ENCODE measurements around the gene CYLC2.

CYLC2 gene

GRCh38 chr9:102995033-102995432 lies at the start of gene CYLC2:
Gene CYLC2 (plus strand): TSS chr9:102995333. CDS start chr9:102995381, 48 bp downstream.
- DNase-seq (ENCODE audit: insufficient read length, low spot score) (no peak), FAIRE-seq (no peak)

DNA sequence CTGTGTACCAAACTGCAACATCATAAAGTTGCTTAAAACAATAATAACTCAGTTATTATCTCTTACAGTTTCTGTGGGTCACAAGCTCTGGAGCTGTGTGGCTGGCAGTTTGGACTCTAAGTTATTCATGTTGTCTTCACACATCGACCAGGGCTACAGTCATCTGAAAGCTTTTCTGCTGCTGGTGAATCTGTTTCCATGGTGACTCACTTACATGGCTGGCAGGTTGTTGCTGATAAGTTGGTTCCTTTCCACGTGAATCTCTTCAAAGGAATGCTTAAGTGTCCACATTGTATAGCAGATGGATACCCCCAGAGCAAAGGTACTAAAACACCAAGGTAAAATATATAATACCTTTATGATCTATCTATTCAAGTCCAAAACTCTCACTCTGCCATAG lies 44.8 kb upstream of the CYLC2 start:
- no peak for FAIRE-seq
- no peak for DNase-seq (ENCODE audit: insufficient read length, low spot score)

- no peak for DNase-seq (ENCODE audit: insufficient read length, low spot score)
- no peak for FAIRE-seq
These were observed 28.1 kb upstream of the CYLC2 start for GRCh38 chr9:102966999-102967398.

DNA sequence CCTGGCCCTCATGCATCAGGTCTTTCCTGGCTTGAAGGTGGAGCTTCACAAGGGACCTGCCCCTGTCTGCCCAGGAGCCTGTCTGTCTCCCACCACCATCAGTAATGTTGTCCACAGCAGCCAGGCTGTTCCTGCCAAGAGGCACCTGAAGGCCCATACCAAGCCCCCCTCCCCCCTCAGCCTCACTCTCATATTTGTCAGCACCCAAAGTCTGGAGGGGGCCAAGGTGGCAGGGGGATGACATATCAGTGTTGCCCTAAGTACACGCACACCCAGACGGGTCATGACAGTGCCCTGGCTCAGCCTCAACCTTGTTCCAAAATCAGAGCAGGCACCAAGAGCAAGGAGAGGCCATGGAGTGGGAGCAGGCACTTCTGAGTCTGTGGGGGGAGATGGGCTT lies 27.2 kb upstream of the CYLC2 start:
- DNase-seq (ENCODE audit: insufficient read length, low spot score) (no peak), FAIRE-seq (no peak)

DNA sequence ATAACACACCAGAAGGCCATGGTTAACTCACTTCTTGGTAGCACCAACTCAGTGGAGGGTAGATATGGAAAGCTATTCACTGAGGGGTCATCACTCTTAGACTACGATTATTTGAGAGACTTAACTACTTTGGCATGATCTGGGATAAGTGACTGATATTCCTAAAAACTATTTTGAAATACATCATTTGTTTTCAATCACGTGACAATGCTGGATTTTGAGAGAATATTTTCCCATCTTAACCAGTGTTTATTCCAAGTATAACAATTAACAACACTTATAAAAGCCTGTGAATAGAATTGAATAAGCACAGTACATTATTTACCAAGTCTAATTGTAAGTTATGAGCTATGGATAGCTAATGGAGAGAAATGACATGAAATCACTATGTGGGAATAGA lies 22.4 kb upstream of the CYLC2 start:
- DNase-seq (ENCODE audit: insufficient read length, low spot score) (no peak), FAIRE-seq (no peak)

GRCh38 chr9:102974530-102974929 lies 20.6 kb upstream of the CYLC2 start:
- DNase-seq (ENCODE audit: insufficient read length, low spot score): no peak
- FAIRE-seq: no peak

- DNase-seq (ENCODE audit: insufficient read length, low spot score): no peak
- no peak for FAIRE-seq
These were observed 19.9 kb upstream of the CYLC2 start for GRCh38 chr9:102975251-102975650.

- DNase-seq (ENCODE audit: insufficient read length, low spot score) (no peak), FAIRE-seq (no peak)
These were observed 9.8 kb upstream of the CYLC2 start for GRCh38 chr9:102985162-102985895.

DNA sequence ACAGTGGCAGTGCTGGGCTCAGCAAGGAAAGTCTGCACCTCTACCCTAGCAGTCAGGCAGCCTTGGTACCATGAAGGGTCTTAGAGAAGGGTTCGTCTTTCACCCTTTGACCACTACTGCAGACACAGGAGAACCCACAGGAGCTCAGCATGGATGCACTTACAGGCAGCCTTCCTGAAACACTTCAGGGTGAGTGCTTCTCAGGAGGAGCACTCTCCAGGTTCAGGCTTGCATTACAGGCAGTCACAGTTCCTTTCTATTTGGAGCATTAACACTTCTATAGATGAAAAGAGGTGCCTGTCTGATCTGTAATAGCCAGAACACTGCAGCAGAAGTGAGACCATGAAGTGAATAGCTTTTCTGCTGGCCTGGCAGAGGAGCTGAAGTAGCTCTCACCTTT lies 8.7 kb upstream of the CYLC2 start:
- no peak for FAIRE-seq

DNA sequence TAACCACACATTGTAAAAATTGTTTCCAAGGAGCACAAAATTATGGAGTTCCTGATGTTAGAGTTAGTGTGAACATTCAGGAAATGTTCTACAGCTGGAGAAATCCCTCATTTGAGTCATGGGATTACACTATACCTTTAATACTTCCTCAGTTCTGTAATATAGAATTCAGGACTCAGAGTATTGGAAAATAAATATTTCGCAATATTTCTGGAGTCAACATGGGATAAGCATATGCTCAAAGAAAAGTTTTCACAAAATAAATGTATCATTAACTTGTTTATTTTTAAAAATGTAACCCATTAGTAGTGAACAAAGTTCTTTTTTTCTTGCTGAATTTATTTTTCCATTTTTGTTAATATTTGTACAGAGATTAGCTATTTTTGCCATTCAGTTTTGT lies 8.6 kb downstream of the CYLC2 start:
- FAIRE-seq: no peak

More for the DNA sequence above, 8.7 kb upstream of the CYLC2 start:
- DNase-seq (ENCODE audit: insufficient read length, low spot score): no peak

GRCh38 chr9:103014242-103014641 lies 19.1 kb downstream of the CYLC2 start:
- FAIRE-seq (no peak), DNase-seq (ENCODE audit: insufficient read length, low spot score) (no peak)

More for the DNA sequence above, 8.6 kb downstream of the CYLC2 start:
- DNase-seq (ENCODE audit: insufficient read length, low spot score): no peak

- no peak for FAIRE-seq
These were observed 30.7 kb downstream of the CYLC2 start for GRCh38 chr9:103025796-103026195.

GRCh38 chr9:103037508-103038477 lies 42.7 kb downstream of the CYLC2 start:
- FAIRE-seq (no peak), DNase-seq (ENCODE audit: insufficient read length, low spot score) (no peak)

More at GRCh38 chr9:103025796-103026195, 30.7 kb downstream of the CYLC2 start:
- no peak for DNase-seq (ENCODE audit: insufficient read length, low spot score)

GRCh38 chr9:103041961-103042360 lies 46.8 kb downstream of the CYLC2 start:
- FAIRE-seq: no peak

More at GRCh38 chr9:103041961-103042360, 46.8 kb downstream of the CYLC2 start:
- no peak for DNase-seq (ENCODE audit: insufficient read length, low spot score)

Data from GM19239 (cell line).